GM20000 (cell line): ENCODE measurements around the gene UBE2L6.

Experiments used
- DNase-seq: peaks from one replicate; pipeline ENCODE4 v3.0.0; 2012; ENCODE audit warnings: low spot score
- TF ChIP-seq, protein P1 (sequence below): IDR thresholded peaks from 2 replicates; pipeline ENCODE4 v1.5.1; 2012; ENCODE audit warnings: mild to moderate bottlenecking, control low read depth; ENCODE audit errors: extremely low read depth, missing control alignments

UBE2L6 gene

DNA sequence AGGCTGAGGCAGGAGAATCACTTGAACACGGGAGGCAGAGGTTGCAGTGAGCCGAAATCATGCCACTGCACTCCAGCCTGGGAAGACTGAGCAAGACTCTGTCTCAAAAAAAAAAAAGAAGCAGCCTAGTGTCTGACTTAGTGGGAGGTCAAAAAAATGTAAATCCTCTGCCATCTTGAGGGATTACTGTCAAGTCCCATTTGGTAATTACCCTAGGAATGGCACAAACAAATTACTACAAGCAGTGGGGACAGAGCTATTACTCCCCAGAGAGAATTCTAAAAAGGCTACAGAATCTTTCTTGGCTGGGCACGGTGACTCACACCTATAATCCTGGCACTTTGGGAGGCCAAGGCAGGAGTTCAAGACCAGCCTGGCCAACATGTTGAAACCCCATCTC lies 33.8 kb upstream of the UBE2L6 start:
- DNase-seq: no peak
- TF ChIP-seq, protein P1, sequence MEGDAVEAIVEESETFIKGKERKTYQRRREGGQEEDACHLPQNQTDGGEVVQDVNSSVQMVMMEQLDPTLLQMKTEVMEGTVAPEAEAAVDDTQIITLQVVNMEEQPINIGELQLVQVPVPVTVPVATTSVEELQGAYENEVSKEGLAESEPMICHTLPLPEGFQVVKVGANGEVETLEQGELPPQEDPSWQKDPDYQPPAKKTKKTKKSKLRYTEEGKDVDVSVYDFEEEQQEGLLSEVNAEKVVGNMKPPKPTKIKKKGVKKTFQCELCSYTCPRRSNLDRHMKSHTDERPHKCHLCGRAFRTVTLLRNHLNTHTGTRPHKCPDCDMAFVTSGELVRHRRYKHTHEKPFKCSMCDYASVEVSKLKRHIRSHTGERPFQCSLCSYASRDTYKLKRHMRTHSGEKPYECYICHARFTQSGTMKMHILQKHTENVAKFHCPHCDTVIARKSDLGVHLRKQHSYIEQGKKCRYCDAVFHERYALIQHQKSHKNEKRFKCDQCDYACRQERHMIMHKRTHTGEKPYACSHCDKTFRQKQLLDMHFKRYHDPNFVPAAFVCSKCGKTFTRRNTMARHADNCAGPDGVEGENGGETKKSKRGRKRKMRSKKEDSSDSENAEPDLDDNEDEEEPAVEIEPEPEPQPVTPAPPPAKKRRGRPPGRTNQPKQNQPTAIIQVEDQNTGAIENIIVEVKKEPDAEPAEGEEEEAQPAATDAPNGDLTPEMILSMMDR: no peak

DNA sequence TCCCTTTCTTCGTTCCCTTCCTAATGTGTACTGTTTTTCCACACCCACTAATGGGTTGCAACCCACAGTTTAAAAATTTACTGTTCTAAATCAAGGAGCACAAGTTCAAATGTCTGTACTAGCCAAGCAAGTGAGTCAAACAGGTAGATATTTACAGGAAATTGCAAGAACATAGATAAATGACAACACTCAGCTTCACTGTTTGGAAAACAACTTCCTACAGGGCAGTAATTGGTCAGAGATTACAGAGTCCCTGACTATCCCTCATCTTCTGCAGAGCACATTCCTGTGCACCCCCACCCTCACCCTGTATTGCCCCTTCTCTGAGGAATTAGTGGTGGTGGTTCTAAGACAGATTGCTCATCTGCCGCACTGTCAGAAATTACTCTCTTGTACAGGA lies 31.9 kb upstream of the UBE2L6 start:
- TF ChIP-seq, protein P1: no peak
- DNase-seq: no peak

DNA sequence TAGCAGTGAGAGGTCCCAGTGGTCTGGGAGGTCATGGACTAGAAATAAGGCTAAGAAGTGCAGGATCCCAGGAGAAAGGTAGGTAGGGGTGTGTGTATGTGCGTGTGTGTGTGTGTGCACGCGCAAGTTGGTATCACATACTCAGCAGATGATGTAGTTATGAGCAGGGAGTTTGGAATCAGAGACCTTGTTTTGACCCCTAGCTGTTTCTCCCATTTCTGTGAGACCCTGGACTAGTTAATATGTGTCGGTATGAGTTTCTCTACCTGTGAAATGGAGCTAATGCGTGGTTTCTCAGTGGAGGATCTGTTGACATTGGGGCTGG lies 31.3 kb upstream of the UBE2L6 start:
- no peak for DNase-seq
- TF ChIP-seq, protein P1: no peak

DNA sequence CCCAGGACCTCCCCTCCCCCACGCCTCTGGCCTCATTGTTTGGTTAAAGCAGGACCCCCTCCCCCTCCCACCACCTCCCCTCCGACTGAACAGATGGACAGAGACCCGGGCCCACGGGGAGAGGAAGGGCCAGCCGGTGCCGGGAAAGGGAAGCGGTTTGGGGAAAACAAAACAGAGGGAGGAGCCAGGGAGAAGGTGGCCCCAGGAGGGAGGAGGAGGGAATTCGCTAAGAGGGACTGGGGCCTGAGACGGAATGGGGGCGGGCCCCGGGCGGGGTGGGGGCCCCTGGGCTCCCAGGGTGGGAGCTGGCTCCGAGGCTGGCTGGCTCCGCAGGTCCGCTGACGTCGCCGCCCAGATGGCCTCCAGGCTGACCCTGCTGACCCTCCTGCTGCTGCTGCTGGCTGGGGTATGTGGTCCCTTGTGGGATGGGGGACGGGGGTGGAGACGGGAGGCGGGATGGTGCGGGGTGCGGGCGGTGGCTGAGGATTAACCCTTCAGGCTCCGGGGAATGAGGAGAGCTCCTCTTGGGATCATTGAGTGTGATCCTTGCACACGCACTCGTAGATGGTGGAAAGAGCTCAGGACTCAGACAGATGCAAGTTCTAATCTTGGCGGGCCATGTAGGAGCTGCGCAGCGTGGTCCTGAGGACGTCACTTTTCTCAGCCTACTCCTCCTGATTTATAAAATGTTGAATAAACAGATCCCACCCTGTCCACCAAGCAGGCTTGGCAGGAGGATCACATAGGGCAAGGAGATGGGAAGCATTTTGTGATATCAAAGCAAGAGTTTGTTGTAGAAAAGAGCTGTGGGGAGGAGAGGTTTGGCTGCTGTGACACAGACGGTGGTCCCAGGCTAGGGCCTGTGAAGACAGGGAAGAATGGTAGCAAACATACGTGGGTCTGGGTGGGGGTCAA lies 30.7 kb upstream of the UBE2L6 start:
- TF ChIP-seq, protein P1: no peak
- DNase-seq: no peak

DNA sequence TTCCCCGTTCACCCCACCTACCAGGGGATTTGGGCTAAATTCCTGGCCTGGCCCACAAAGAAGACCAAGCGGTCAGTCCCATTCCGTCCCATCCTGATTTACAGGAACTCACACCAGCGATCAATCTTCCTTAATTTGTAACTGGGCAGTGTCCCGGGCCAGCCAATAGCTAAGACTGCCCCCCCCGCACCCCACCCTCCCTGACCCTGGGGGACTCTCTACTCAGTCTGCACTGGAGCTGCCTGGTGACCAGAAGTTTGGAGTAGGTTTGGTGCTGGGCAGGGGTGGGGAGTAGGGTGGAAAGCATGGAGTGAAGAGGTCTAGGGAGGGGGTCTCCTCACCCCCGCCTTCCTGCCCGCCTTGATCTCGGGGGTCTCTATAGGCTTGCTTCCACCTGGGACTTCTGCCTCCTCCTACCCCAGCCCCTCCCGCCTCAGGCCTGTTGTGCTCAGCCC lies 30.0 kb upstream of the UBE2L6 start, which contains the start of gene SERPING1:
SERPING1 (plus strand) TSS at position 225 of the 455 bp plus-strand sequence. CDS start 586 bp downstream, outside the sequence.
- TF ChIP-seq, protein P1: no peak
- no peak for DNase-seq

DNA sequence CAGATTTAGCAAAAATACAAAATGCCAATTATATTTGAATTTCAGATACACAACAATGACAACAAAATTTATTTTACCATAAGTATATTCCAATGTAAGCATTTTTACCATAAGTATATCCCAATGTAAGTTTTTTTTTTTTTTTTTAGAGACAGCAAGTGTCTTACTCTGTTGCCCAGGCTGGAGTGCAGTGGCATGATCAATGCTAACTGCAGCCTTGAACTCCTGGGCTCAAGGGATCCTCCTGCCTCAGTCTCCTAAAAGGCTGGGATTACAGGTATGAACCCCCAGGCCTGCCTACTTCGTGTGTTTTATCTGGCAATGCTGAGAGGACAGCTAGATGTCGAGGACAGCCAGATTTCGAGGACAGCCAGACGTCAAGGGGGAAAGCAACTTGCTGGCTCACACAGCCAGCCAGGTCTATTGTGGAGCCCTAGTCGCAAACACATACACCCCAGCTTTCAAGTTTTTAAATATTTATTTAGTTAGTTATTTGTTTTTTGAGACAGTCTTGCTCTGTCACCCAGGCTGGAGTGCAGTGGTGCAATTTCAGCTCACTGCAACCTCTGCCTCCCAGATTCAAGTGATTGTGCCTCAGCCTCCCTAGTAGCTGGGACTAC lies 28.9 kb upstream of the UBE2L6 start:
- TF ChIP-seq, protein P1: no peak

DNA sequence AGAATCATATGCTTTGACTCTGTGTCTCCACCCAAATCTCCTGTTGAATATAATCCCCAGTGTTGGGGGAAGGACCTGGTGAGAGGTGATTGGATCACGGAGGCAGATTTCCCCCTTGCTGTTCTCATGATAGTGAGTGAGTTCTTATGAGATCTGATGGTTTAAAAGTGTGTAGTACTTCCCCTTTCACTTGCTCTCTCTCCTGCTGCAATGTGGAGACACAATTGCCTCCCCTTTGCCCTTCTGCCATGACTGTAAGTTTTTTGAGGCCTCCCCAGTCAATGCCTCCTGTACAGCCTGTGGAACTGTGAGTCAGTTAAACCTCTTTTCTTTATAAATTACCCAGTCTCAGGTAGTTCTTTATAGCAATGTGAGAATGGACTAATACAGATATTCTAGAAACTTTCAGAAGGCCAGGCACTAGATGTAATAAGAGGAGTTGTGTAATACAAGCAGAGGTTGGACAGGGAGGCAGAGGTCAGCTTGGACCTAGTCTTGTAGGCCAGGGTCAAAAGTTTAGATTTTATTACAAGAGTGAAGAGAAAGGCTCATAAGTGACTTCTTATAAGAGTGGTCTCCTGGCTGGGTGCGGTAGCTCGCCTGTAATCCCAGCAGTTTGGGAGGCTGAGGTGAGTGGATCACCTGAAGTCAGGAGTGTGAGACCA lies 20.7 kb upstream of the UBE2L6 start:
- TF ChIP-seq, protein P1: no peak
- no peak for DNase-seq

More for the DNA sequence above, 28.9 kb upstream of the UBE2L6 start:
- DNase-seq: no peak
